Middle frontal gyrus (tissue), 1 donor: ENCODE data around the gene PHLDB2.

ENCODE experiments used
- DNase-seq: peaks from one replicate; pipeline ENCODE4 v3.0.0-alpha.2; 2015; ENCODE audit warnings: low spot score; ENCODE audit errors: extremely low spot score

The PHLDB2 gene

DNA sequence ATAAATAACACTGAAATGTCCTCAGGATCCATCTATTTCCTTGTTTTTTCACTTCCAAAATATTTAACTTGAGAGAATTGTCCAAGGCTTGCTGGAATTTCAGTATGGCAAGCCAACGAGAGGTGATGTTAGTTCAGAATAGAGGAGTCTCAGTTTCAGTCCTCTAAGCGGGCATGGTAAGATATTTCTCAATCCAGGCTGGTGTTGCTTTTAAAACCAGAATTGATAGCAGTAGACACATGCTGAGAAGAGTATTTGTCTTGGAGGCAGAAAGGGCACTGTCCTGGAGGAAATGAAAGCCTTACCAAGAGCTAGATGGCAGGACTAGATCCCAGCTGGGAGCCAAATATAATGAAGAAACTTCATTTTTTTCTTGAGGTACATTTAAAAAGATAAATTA, 23.1 kb downstream of the PHLDB2 start:
- DNase-seq = no peak

DNA sequence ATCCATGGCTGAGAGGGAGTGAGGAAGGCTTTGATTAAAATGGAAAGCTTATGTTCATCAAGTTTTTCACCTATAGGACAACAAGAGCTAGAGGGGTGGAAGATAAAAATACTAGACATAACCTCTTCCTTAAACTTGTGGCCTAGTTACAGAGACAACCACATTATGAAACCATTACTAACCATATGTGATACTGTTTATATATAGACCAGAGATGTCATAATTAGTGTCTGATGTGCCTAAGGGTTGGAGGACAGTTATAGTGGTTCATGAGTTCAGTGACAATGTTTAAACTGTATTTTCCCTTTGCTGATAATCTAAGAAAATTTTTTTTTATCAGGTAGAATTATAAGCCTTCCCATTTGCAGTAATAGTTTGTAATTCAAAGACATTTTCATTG, 23.7 kb downstream of the PHLDB2 start:
- no peak for DNase-seq

DNA sequence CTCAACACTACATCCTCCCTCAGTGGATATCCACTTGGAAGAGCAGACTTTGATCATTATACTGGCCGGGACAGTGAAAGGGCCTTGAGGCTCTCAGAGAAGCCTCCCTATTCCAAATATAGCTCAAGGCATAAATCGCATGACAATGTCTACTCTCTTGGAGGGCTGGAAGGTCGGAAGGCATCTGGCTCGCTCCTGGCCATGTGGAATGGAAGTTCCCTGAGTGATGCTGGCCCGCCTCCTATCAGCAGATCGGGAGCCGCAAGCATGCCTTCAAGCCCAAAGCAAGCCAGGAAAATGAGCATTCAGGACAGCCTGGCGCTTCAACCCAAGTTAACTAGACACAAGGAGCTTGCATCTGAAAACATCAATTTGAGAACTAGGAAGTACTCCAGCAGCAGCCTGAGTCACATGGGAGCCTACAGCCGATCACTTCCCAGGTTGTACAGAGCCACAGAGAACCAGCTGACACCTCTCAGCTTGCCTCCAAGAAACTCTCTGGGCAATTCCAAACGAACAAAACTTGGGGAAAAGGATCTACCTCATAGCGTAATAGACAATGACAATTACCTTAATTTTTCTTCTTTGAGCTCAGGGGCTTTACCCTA, 25.4 kb downstream of the PHLDB2 start:
- DNase-seq = no peak

DNA sequence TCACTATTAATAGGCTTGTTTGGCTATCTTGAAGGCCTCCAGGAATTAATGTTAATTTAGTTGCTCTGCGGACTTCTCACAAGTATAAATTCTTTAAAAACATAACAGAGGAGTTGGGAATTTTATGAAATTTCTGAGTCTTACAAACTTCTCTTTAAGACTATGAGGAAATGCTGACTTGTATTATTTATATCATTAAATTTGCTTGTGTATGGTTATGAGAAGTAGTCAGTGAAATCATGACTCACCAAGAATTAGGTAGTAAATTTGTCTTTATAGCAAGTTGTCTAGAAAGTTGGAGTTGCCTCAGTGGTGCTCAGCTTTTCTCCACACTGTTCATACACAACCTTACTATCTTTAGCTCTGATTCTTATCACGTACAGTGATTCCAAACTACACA, 26.5 kb downstream of the PHLDB2 start:
- DNase-seq = no peak

DNA sequence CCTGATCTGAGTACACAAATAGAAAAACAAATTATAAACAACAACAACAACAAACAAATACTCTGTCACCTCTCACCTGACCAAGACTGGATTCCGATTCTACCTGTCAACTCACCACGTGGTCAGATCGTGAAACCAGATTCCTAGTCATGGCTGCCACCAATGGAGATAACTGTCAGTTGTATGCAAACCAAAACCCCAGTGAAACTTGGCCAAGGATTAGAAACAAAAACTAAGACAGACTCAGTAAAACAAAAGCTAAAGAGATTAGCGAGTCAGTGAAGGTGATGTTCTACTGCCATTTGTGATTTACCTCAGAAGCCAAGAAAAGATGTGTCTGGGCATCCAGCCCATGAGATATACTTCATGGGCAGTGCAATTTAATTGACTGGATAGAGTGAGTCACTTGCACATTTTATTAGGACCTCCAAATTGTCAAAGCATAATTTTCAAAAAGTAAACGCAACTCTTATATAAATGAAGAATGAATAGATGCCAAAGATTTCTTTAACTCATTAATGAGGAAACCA, 31.1 kb downstream of the PHLDB2 start:
- no peak for DNase-seq

DNA sequence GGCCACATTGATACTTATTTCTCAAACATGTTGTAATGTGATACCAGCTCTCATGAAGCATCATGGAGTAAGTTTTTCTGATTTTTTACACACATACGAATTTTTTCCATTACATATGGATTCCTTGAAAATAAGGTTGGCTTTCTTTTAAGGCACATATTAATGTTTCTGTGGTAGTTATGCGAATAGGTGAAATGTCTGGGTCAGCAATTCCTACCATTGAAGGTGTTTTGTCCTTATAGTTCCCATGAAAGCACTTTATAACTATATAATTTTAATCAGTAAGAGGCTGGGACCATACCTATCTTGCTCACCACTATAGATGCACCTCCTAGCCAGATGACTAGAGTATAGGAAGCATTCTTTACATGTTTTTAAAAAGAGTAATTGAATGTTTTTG, 33.0 kb downstream of the PHLDB2 start:
- no peak for DNase-seq

DNA sequence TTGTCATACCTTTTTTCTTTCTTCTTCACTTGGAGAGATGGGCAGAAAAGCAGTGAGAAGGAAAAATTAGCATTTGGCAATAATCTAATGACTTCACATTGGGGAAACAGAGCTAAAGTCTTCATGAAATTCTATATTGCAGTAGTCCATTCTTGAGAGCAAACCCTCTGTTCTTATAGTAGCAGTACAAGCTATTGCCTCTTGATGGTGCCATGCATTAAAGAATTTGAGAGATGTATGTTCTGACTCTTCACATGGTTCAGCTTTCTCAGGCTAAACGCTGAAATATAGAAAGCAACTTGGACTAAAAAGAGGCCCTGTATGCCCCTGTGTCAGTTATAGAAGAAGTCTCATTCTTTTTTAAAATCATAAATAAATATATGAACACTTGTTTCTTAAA, 36.0 kb downstream of the PHLDB2 start:
- no peak for DNase-seq

DNA sequence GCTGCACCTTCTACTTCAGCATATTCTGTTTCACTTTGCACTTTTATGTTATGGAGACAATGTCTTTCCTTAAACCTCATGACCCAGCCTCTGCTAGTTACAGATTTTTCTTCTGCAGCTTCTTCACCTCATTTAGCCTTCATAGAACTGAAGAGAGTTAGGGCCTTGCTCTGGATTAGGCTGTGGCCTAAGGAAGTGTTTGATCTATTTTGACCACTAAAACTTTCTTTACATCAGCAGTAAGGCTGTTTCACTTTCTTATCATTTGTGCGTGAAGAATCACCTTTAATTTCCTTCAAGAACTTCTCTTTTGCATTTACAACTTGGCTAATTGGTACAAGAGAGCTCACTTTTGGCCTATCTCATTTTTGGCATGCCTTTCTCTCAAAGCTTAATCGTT, 40.9 kb downstream of the PHLDB2 start:
- no peak for DNase-seq

DNA sequence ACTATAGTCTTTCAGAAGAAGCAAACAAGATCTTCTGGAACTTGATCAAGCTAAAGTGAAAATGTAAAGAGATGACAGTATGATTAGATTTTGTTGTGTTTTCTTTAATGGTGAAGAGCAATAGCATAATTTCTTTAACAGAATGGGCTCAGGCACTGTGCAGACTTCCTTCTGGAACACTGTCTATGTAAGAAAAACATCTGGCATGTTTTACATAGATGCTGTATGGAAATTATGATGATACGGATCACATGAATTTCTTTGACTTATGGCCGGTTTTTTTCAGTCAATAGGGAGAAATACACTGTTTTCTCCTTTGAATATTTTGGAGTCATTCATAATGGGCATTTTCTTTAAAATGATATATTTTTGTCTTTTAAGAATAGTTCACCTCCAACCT, 42.6 kb downstream of the PHLDB2 start:
- DNase-seq = no peak

DNA sequence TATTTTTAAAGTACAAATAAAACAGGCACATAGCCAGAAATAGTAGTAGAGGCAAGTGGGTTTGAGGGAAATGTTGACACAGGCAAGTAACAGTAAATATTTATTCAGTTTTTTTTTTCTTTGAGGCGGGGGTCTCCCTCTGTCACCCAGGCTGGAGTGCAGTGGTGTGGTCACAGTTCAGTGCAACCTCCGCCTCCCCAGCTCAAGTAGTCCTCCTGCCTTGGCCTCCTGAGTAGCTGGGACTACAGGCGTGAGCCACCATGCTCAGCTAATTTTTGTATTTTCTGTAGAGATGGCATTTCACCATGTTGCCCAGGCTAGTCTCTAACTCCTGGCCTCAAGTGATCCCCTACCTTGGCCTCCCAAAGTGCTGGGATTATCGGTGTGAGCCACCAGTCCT, 43.5 kb downstream of the PHLDB2 start:
- DNase-seq = no peak

DNA sequence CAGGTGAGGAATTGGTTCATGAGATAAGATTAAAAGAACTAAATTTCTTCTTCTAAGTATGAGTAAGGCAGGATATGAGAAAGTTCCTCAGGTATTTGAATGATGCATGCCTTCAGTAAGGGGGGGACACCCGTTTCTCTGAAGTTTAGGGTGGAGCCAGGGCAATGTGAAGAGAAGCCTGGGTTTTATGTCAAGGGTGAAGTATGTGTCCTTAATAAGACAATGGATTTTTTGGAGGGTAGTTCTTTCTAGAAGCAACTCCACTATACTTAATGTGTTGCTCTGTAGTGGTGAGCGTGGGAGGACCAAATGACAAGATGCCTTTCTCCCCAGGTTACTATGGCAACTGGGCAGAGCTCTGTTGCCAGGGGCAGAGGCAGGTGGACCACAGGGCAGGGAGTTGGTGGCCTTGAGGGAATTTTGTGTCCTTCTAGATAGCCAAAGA, 44.0 kb downstream of the PHLDB2 start:
- no peak for DNase-seq

DNA sequence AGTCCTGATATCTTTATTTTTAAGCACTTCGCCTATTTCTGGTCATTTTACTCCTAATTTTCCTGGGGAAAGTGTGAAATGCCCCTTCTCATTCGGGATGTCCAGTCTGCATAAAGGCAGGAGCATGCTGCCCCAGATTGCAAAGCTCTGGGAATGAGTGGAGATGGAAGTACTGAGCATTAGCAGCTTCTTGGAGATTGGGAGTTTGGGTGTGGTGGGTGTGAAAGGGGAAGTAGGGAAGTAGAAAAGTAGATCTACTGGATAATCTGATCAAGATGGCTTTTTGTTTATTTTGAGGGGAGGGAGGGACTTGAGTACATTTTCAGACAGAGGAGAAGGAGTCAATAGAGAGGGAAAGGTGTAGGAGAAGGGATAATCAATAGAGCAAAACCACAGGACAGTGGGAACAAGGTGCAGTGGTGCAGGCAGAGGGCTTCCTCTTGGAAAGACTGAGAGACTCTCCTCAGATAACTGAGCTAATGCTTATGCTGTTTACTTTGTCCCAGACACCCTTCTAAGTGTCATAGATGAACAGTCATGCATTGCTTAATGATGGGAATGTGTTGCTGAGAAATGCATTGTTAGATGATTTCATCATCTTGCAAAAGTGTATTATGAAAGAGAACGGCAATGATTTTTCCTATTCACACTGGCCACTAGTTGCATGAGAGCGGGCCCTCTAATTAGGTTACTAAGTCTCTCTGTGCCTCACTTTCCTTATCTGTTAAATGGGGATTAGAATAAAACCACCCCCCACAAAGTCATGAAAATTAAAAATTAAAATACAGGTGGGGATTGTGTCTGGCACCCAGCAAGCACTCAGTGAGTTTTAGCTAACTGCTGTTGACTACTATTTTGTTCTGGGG, 45.5 kb downstream of the PHLDB2 start:
- no peak for DNase-seq

DNA sequence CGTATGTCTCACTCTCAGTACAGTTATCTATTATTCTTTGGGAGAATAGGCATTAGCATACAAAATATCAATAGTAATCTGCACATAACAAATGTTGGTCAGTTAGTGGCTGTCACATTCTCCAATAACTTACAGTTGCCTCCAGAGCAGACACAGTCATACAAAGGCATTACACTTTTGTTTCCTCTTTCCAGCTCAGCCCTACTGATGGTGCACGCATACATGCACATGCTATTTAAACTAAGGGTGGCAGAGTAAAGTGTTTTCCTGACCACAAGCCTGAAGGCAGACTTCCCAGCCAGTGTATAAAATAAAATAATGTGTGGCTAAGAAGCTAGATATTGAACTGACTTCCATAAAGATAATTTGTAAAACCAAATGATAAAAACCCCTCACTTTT, 47.6 kb downstream of the PHLDB2 start:
- DNase-seq = no peak

DNA sequence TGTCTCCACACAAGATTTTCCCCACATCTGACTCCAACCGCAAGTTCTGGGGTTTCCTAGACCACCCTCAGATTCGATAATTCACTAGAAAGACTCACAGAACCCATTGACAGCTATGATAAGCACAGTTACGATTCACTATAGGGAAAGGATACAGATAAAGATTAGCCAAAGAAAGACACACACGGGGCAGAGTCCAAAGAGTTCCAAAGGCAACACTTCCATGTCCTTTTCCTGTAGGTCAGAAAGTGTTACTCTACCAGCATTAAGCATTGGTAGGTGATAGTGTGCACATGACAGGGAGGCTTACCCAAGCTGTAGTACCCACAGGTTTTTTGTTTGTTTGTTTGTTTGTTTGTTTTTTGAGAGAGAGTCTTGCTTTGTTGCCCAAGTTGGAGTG, 48.1 kb downstream of the PHLDB2 start:
- DNase-seq = no peak

DNA sequence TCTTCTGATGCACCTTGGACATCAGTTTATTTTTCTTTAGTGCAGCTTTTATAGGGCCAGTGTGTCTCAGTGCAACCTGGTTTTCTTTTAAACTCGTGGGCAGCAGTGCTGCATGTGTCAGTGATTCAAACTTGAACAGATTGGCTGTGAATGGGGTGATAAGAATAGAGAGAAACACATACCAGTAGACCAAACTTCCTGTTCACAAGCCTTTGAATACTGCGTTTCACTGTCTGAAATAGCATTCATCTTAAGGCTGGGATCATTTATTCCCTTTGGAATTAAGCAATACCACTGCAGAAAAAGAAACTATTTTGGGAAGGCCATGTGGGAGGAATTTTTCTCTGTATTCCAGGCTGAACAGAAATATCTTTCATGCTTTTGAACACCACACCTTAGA, 51.7 kb downstream of the PHLDB2 start:
- DNase-seq = peak; percentile 37

DNA sequence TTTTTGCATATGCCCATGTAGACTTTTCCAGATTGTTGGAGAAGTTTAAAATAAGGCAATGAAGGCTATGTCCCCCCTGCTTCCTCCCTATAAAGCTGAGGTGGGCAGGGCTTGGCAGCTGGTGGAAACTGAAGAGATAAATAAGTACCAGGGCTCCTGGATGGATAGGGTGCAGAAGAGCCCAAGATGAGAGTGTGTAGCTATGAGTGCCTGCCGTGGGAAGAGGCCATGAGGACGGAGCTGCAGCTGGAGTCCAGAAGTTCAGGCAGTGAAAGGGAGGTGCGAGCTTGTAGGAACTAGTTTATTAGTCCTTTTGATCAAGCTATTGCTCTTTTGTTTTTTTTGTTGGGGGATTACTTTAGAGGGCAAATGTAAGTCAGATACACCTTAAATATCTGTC, 52.4 kb downstream of the PHLDB2 start:
- DNase-seq = no peak

DNA sequence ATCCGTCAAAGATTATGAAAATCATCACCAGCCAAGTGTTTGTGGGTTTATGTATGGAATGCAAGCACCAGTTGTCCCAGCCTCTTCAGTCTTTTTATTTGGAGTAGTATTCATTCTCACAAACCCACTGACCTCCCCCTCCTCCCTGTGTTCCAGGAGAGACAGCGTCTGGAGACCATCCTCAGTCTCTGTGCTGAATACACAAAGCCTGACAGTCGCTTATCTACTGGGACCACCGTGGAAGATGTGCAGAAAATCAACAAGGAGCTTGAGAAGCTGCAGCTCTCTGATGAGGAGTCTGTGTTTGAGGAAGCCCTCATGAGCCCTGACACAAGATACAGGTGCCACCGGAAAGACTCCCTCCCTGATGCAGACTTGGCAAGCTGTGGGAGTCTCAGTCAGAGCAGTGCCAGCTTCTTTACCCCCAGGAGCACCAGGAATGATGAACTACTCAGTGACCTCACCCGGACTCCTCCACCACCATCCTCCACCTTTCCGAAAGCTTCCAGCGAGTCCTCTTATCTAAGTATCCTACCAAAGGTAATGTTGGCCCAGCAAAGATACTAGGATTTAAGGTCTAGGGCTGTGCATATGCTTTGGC, 54.2 kb downstream of the PHLDB2 start:
- DNase-seq = no peak

DNA sequence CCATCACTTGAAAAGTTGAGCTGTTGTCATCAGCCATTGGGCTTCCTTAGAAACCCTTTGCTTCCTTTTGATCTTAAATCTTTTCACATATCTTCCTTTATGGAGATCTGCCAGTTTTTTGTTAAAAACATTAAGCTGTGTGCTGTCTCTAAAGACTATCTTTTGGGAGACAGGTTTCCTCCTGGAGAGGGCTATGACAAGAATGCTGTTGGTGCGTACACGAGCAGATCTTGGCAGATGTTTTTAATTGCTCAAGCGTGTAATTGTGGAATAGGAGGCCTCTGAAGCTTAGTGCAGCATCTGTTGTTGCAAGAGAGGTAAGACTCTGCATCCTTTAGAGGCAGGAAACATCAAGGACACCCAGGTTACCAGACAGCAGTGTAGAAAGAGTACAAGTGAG, 56.8 kb downstream of the PHLDB2 start:
- no peak for DNase-seq

DNA sequence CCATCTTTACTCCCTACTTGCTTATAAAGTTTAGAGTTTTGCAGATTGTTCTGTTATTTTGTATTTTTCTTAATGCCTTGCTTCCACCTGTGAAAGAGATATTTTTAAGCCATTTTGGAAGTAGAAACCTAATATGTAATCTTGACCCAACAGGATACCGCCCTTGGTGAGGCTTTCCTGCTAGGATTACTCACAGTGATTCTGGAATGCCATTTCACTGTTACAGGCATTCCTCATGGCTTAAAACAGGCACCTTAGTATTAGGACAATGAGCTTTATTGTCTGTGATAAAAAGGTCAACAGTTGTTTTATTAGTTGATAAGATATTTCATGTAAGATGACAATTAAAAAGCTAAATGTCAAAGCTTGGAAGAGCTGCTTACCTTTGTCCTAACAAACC, 58.2 kb downstream of the PHLDB2 start:
- no peak for DNase-seq

DNA sequence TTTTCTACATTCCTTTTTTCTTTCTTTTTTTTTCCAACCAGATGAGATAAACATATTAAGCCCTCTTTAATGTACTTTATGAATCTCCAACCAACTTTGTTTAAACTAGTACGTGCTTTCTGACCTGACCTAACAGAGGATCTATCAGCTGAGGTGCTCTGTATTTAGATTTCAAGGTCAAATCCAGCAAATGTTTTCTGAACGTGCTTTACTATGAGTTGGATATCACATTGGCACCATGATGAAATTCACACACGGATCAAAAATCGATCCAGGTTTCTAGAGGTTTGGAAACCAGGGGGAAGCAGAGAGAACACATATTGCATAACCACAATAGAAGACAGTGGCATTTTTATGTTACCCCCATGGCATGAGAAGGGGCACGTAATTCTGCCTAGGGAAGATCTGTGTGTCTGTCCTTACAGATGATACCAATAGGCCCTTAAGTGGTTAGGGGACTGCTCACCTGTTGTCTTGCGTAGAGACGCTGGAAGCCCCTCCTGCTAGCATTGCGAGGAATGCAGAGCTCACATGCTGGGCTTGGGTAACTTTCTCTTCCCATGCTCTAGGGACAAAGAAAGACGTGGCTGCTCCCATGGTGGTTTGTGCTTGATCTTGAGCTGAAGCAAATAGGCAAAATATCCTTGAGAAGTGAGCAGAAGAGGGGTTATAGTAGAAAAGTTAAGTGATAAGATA, 60.5 kb downstream of the PHLDB2 start:
- no peak for DNase-seq

DNA sequence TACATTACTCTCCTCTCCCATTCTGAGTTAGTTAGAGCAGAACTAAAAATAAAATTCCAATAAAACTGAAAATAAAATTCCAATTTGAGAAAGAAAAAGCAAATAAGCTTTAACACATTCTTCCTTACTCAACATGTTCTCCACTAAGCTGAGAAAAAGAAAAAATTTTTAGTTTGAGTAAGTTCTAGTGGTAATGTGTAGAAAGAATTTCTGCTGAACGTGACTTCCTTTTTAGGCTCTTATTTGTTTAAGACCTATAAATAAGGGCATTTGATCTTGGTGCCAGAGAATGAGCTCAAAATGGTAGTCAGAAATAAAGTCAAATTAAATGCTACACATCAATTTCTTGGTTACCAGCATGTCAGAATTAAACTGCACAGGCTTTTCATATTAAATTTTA, 62.1 kb downstream of the PHLDB2 start:
- DNase-seq = no peak
